GM18526 (cell line): Measurements from ENCODE around the gene CPAMD8.

ENCODE experiments used
- POLR2A ChIP-seq: IDR thresholded peaks from 3 replicates; pipeline ENCODE4 v1.6.1; 2011; ENCODE audit not compliant: insufficient read length; ENCODE audit errors: extremely low read depth

CPAMD8 gene

DNA sequence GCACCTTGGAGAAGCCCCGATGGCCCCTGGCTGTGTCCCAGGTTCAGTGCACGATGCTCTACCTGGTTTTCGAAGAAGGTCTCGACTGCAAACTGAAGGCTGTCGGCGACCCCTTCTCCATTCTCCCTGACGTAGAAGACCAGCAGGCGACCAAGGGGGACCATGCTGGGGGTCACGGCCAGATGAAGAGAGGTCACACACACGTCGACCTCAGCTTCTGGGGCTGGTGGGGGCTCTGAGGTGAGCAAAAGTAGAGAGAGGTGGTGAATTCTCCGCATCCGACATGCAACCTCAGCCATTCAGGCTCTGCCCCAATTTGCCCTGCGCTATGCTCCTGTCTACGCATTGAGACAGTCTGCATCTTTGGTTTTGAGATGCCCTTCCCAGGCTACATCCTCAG lies 49.3 kb downstream of the CPAMD8 start:
- TF ChIP-seq POLR2A: no peak

DNA sequence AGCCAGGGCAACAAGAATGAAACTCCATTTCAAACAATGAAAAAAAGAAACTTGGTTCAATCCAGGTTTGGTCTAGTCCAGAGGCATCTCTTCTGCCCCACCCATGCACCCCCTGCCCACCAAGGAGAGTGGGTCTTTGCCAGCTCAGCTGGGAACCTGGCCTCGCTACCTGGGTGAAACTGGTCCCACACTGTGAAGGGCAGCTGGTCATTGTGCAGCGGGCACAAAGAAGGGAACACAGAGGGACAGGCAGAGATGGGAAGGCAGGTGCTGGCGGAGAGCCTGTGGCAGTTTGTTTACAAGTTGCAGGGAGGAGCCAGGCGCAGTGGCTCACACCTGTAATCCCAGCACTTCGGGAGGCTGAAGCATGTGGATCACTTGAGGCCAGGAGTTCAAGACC lies 50.2 kb downstream of the CPAMD8 start:
- no peak for TF ChIP-seq POLR2A

- no peak for TF ChIP-seq POLR2A
Measured at GRCh38 chr19:16970821-16971220, 55.8 kb downstream of the CPAMD8 start.

DNA sequence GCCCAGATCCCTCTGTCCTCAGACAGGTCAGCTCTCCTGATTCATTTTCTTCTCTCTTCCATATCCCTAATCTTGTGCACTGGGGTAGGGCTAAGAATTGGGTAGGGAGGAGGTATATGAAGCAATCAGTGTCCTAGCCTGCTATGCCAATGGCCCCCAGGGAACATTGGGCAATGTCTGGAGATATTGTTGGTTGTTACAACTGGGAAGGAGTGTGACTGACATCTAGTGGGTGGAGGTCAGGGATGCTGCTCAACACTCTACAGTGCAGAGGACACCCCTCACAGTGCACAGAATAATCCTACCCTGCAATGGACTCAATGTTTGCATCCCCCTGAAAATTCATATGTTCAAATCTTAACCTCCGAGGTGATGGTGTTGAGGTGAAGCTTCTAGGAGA lies 57.5 kb downstream of the CPAMD8 start:
- TF ChIP-seq POLR2A: no peak

DNA sequence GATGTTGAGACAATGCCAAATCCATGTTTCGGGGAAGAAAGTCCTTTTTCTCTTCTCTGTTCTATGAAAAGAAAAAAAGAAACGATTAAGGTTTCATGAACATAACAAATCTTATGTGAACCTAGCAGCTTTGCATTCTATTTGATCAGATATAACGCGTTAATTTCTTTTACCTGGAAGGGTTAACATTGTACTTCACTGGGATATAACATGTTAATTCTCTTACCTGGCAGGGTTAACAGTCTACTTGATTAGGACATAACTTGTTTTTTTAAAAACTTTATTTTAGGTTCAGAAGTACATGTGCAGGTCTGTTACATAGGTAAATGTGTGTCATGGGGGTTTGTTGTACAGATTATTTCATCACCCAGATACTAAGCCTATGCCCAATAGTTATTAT lies 68.8 kb downstream of the CPAMD8 start:
- TF ChIP-seq POLR2A: no peak

- no peak for TF ChIP-seq POLR2A
Measured at GRCh38 chr19:16957151-16957701, 69.4 kb downstream of the CPAMD8 start.

DNA sequence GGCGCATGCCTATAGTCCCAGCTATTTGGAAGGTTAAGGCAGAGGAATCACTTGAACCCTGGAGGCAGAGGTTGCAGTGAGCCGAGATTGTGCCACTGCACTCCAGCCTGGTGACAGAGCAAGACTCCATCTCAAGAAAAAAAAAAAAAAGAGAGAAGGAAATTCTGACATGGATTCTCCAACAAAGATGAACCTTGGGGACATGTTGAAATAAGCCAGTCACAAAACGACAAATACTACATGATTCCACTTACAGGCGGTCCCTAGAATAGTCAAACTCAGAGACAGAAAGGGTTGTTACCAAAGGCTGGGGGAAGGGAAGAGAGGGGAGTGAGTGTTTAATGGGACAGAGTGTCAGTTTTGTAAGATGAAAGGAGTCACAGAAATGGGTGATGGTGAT lies 71.4 kb downstream of the CPAMD8 start:
- TF ChIP-seq POLR2A: no peak

- no peak for TF ChIP-seq POLR2A
Measured at GRCh38 chr19:16952046-16952445, 74.6 kb downstream of the CPAMD8 start.

DNA sequence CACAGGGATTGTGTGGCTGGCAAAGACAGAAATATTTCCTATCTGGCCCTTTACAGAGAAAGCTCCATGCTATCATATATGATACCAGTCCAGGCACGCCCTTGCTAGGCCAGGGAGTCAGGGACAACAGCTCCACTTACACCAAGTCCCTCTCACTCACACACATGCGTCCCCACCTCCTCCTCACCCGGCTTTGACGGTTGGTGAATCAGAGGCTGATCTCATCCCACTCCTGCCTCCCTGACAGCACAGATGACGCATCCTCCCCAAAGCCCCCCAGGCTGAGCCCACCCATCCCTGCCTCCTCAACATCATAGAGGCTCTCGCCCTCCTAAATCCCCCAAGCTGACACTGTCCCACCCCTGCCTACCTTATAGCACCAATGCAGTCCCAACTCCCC lies 75.1 kb downstream of the CPAMD8 start:
- TF ChIP-seq POLR2A: no peak

- TF ChIP-seq POLR2A: no peak
Measured at GRCh38 chr19:16949496-16950023, 77.0 kb downstream of the CPAMD8 start.

- no peak for TF ChIP-seq POLR2A
Measured at GRCh38 chr19:16946951-16947940, 79.4 kb downstream of the CPAMD8 start.

- no peak for TF ChIP-seq POLR2A
Measured at GRCh38 chr19:16945762-16946465, 80.7 kb downstream of the CPAMD8 start.

DNA sequence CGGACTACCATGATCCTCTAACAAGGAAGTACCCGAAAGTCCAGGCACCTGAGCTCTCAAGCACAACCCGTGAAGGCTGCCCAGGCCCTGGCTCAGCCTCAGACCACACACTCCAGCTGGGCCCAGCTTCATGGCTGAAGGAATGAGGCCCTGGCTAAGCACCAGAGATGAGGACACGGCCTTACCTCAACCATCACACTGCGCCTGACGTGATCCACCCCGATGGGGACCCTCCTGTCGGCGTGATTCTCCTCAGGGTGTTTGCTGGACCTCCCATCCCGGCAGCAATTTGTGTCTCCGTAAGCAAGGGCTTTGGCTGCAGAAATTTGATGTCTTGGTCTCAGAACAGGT lies 81.3 kb downstream of the CPAMD8 start:
- TF ChIP-seq POLR2A: no peak

GRCh38 chr19:16944626-16945363 lies 81.8 kb downstream of the CPAMD8 start:
- TF ChIP-seq POLR2A: no peak
